Activated CD4-positive, alpha-beta memory T cell treated with anti-CD3 and anti-CD28 coated beads for 36 hours (primary cell): ENCODE data around the gene POLH. TPM values are rescaled to one million over a fixed set of nuclear protein-coding genes. Genes with fewer than 3 reads are reported as not detected.
A peak's percentile ranks its signal among the peaks of the same experiment; 100 is the strongest.

ENCODE experiments used
- CTCF ChIA-PET: fragments of 350-600 bp; sonication (Branson Sonifier 250); formaldehyde crosslinking; loops from one replicate; lab custom pipeline; 2021; ENCODE audit warnings: antibody characterized with exemption, inconsistent platforms; lab: Charles Lee
- POLR2A ChIA-PET: fragments of 350-600 bp; sonication (Branson Sonifier 250); formaldehyde crosslinking; loops from one replicate; lab custom pipeline; 2021; ENCODE audit warnings: antibody characterized with exemption; lab: Charles Lee
- DNase-seq: peaks from one replicate; pipeline ENCODE4 v3.0.0-alpha.2; 2020
- H3K27ac Mint-ChIP-seq: one replicate; pipeline ENCODE4 v1.8.0; 2021; ENCODE audit warnings: mixed read lengths
- H3K27me3 Mint-ChIP-seq: one replicate; pipeline ENCODE4 v1.8.0; 2021; ENCODE audit warnings: mixed read lengths
- H3K36me3 Mint-ChIP-seq: one replicate; pipeline ENCODE4 v1.8.0; 2021; ENCODE audit warnings: mixed read lengths
- H3K4me1 Mint-ChIP-seq: one replicate; pipeline ENCODE4 v1.8.0; 2021; ENCODE audit warnings: low read depth, mixed read lengths
- H3K4me3 Mint-ChIP-seq: one replicate; pipeline ENCODE4 v1.8.0; 2021; ENCODE audit warnings: mild to moderate bottlenecking, mixed read lengths
- H3K9me3 Mint-ChIP-seq: one replicate; pipeline ENCODE4 v1.8.0; 2021; ENCODE audit warnings: mixed read lengths
- intact Hi-C: fragments of 100-400 bp; cut with micrococcal nuclease; formaldehyde crosslinking; loops from one replicate; pipeline ENCODE4 v1.15.1; 2023
- total RNA-seq, 2 experiments: library from RNA; stranded (reverse); gene quantifications; one replicate each; pipeline ENCODE4 v1.2.3, GENCODE V29; 2021

POLH gene
- total RNA-seq, 2 experiments from 2014 or later: 52.1 to 52.5 TPM

- H3K27ac Mint-ChIP-seq: no peak overlapping the region
- H3K4me1 Mint-ChIP-seq: peaks cover 3% of the 10 kb centered on the region
- H3K4me3 Mint-ChIP-seq: no peak overlapping the region
- peaks cover 37% of the 10 kb centered on the region for H3K36me3 Mint-ChIP-seq
- no peaks in the 10 kb centered on the region for H3K9me3 Mint-ChIP-seq
- no peaks in the 10 kb centered on the region for H3K27me3 Mint-ChIP-seq
- CTCF ChIA-PET: interaction anchor here (0.7 to 2.4 kb wide), 20 partner anchors 8 to 475 kb away, joined by 3 to 23 read pairs (median 4); partner anchors contain the start of genes GTPBP2, MAD2L1BP, POLR1C and YIPF3
- intact Hi-C loops: loop anchor here (10.0 kb wide), 1 partner anchor 466 kb away; no protein-coding TSS in a partner anchor
- POLR2A ChIA-PET: no interaction called here
- DNase-seq: peak; percentile 69
Observed at GRCh38 chr6:43608310-43608763, 32.4 kb downstream of the POLH start.

GRCh38 chr6:43608807-43609206 lies 32.8 kb downstream of the POLH start:
- DNase-seq: no peak
- H3K4me1 Mint-ChIP-seq: peaks cover 3% of the 10 kb centered on the region
- H3K4me3 Mint-ChIP-seq: no peak overlapping the region
- peaks cover 38% of the 10 kb centered on the region for H3K36me3 Mint-ChIP-seq
- POLR2A ChIA-PET: no interaction called here
- intact Hi-C loops: loop anchor here (10.0 kb wide), 1 partner anchor 466 kb away; no protein-coding TSS in a partner anchor
- no peaks in the 10 kb centered on the region for H3K9me3 Mint-ChIP-seq
- H3K27ac Mint-ChIP-seq: no peak overlapping the region
- CTCF ChIA-PET: interaction anchor here (0.7 to 2.4 kb wide), 18 partner anchors 9 to 471 kb away, joined by 3 to 23 read pairs (median 4); partner anchors contain the start of genes GTPBP2, MAD2L1BP, POLR1C and YIPF3
- no peaks in the 10 kb centered on the region for H3K27me3 Mint-ChIP-seq

- intact Hi-C loops: loop anchor here (10.0 kb wide), 1 partner anchor 465 kb away; no protein-coding TSS in a partner anchor
- no peak overlapping the region for H3K27ac Mint-ChIP-seq
Observed at GRCh38 chr6:43609402-43609801, 33.4 kb downstream of the POLH start.

GRCh38 chr6:43610431-43610830 lies 34.4 kb downstream of the POLH start:
- Mint-ChIP-seq H3K4me3 (no peak overlapping the region), H3K27ac (no peak overlapping the region), H3K27me3 (no peaks in the 10 kb centered on the region), H3K4me1 (peaks cover 3% of the 10 kb centered on the region), H3K9me3 (no peaks in the 10 kb centered on the region), H3K36me3 (peaks cover 37% of the 10 kb centered on the region)
- ChIA-PET CTCF (interaction anchor here (0.6 to 1.1 kb wide), 3 partner anchors 104 to 1038 kb away, joined by 3 read pairs; no protein-coding TSS in a partner anchor), POLR2A (interaction anchor here (2.6 kb wide), 1 partner anchor 9 kb away, joined by 6 read pairs; no protein-coding TSS in a partner anchor)
- no peak for DNase-seq
- intact Hi-C loops: no loop called here

More at GRCh38 chr6:43609402-43609801, 33.4 kb downstream of the POLH start:
- Mint-ChIP-seq H3K27me3 (no peaks in the 10 kb centered on the region), H3K9me3 (no peaks in the 10 kb centered on the region), H3K4me3 (no peak overlapping the region), H3K36me3 (peaks cover 38% of the 10 kb centered on the region), H3K4me1 (peaks cover 3% of the 10 kb centered on the region)
- POLR2A ChIA-PET: interaction anchor here (2.6 kb wide), 1 partner anchor 10 kb away, joined by 6 read pairs; no protein-coding TSS in a partner anchor
- no peak for DNase-seq
- CTCF ChIA-PET: interaction anchor here (0.8 to 2.4 kb wide), 13 partner anchors 10 to 470 kb away, joined by 3 to 23 read pairs (median 4); partner anchors contain the start of genes GTPBP2, MAD2L1BP, POLR1C and YIPF3

- no peaks in the 10 kb centered on the region for H3K4me1 Mint-ChIP-seq
- intact Hi-C loops: no loop called here
- CTCF ChIA-PET: interaction anchor here (1.5 kb wide), 1 partner anchor 9 kb away, joined by 4 read pairs; no protein-coding TSS in a partner anchor
- no peaks in the 10 kb centered on the region for H3K9me3 Mint-ChIP-seq
- POLR2A ChIA-PET: interaction anchor here (1.2 kb wide), 1 partner anchor 28 kb away, joined by 3 read pairs; no protein-coding TSS in a partner anchor
- peaks cover 26% of the 10 kb centered on the region for H3K36me3 Mint-ChIP-seq
- no peak overlapping the region for H3K27ac Mint-ChIP-seq
- no peak overlapping the region for H3K4me3 Mint-ChIP-seq
- DNase-seq: no peak
- H3K27me3 Mint-ChIP-seq: no peaks in the 10 kb centered on the region
Observed at GRCh38 chr6:43613721-43614395, 37.9 kb downstream of the POLH start.

- Mint-ChIP-seq H3K27ac (no peak overlapping the region), H3K36me3 (peaks cover 23% of the 10 kb centered on the region), H3K4me3 (no peak overlapping the region), H3K9me3 (no peaks in the 10 kb centered on the region), H3K4me1 (no peaks in the 10 kb centered on the region), H3K27me3 (no peaks in the 10 kb centered on the region)
- ChIA-PET POLR2A (interaction anchor here (0.7 kb wide), 1 partner anchor 43 kb away, joined by 3 read pairs; no protein-coding TSS in a partner anchor), CTCF (interaction anchor here (1.5 kb wide), 1 partner anchor 9 kb away, joined by 4 read pairs; no protein-coding TSS in a partner anchor)
- DNase-seq: no peak
- intact Hi-C loops: no loop called here
Observed at GRCh38 chr6:43614396-43614730, 38.4 kb downstream of the POLH start.

GRCh38 chr6:43616725-43617472 lies 40.9 kb downstream of the POLH start:
- H3K27ac Mint-ChIP-seq: no peak overlapping the region
- no peaks in the 10 kb centered on the region for H3K4me1 Mint-ChIP-seq
- H3K4me3 Mint-ChIP-seq: no peak overlapping the region
- POLR2A ChIA-PET: interaction anchor here (1.2 to 1.6 kb wide), 2 partner anchors 12 to 13 kb away, joined by 3 to 4 read pairs; partner anchors contain the start of gene GTPBP2
- intact Hi-C loops: no loop called here
- no peak for DNase-seq
- CTCF ChIA-PET: interaction anchor here (3.8 kb wide), 1 partner anchor 8 kb away, joined by 23 read pairs; no protein-coding TSS in a partner anchor
- H3K27me3 Mint-ChIP-seq: no peaks in the 10 kb centered on the region
- H3K9me3 Mint-ChIP-seq: no peaks in the 10 kb centered on the region
- peaks cover 27% of the 10 kb centered on the region for H3K36me3 Mint-ChIP-seq

- Mint-ChIP-seq H3K36me3 (peaks cover 40% of the 10 kb centered on the region), H3K4me3 (no peak overlapping the region), H3K27ac (no peak overlapping the region), H3K9me3 (no peaks in the 10 kb centered on the region), H3K27me3 (no peaks in the 10 kb centered on the region), H3K4me1 (peaks cover under 1% of the 10 kb centered on the region)
- POLR2A ChIA-PET: no interaction called here
- CTCF ChIA-PET: interaction anchor here (3.8 kb wide), 1 partner anchor 13 kb away, joined by 23 read pairs; no protein-coding TSS in a partner anchor
- no peak for DNase-seq
- intact Hi-C loops: no loop called here
Observed at GRCh38 chr6:43621078-43621835, 45.3 kb downstream of the POLH start.

GRCh38 chr6:43621836-43622180 lies 45.8 kb downstream of the POLH start:
- Mint-ChIP-seq H3K27ac (no peak overlapping the region), H3K4me3 (no peak overlapping the region), H3K36me3 (peaks cover 44% of the 10 kb centered on the region), H3K9me3 (no peaks in the 10 kb centered on the region), H3K27me3 (no peaks in the 10 kb centered on the region), H3K4me1 (peaks cover 5% of the 10 kb centered on the region)
- intact Hi-C loops: no loop called here
- ChIA-PET CTCF (no interaction called here), POLR2A (no interaction called here)
- no peak for DNase-seq

- no peaks in the 10 kb centered on the region for H3K9me3 Mint-ChIP-seq
- H3K4me3 Mint-ChIP-seq: no peak overlapping the region
- CTCF ChIA-PET: no interaction called here
- H3K4me1 Mint-ChIP-seq: peaks cover 12% of the 10 kb centered on the region
- POLR2A ChIA-PET: no interaction called here
- no peak overlapping the region for H3K27ac Mint-ChIP-seq
- no peak for DNase-seq
- H3K36me3 Mint-ChIP-seq: peaks cover 50% of the 10 kb centered on the region
- intact Hi-C loops: no loop called here
- no peaks in the 10 kb centered on the region for H3K27me3 Mint-ChIP-seq
Observed at GRCh38 chr6:43622541-43622940, 46.6 kb downstream of the POLH start.
